GM21529 (cell line): Measurements from ENCODE around the gene PVR.
A peak's percentile ranks its signal among the peaks of the same experiment; 100 is the strongest.

ENCODE experiments used
- ATAC-seq: cut with Tn5 transposase; IDR thresholded peaks from one replicate; pipeline ENCODE4 v1.9.1; 2021; ENCODE audit not compliant: unreplicated experiment

PVR gene

DNA sequence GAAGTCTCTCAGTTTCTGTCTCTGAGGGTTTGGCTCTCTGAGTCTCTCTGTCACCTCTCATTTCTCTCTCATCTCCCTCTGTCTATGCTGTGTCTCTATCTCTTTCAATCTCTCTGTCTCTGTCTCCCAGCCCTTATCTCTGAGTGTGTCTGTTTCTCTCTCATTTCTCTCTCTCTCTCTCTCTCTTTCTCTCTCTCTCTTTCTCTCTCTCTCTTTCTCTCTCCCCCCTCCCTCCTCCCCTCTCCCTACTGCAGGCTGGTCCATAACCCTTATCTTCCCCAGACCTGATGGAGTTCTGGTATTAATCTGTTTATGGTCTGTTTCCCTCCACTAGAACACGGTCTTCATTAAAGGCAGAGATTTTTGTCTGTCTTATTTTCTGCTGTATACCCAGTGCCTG lies 1.3 kb upstream of the PVR start:
- no peak for ATAC-seq

- ATAC-seq = no peak
Observed at GRCh38 chr19:44644402-44645016, 799 bp downstream of the PVR start.

DNA sequence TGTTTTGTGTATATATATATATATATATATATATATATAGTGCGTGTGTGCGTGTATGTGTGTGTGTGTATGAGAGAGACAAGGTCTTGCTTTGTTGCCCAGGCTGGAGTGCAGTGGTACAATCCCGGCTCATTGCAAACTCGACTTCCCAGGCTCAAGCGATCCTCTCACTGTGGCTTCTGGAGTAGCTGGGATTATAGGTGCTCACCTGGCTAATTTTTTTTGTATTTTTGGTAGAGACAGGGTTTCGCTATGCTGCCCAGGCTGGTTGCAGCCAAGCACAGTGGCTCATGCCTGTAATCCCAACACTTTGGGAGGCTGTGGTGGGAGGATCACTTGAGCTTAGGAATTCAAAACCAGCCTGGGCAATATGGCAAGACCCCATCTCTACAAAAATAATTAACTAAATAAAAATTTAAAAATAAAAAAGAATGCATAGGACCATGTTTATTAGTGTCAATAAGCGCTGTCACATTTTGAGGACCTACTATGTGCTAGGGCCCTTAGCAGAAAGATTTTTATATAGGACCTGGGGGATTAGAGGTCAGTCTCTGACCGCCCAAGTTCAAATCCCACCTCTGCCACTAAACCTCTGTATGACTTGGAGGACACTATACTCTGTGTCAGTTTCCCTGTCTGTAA lies 1.8 kb downstream of the PVR start:
- no peak for ATAC-seq

DNA sequence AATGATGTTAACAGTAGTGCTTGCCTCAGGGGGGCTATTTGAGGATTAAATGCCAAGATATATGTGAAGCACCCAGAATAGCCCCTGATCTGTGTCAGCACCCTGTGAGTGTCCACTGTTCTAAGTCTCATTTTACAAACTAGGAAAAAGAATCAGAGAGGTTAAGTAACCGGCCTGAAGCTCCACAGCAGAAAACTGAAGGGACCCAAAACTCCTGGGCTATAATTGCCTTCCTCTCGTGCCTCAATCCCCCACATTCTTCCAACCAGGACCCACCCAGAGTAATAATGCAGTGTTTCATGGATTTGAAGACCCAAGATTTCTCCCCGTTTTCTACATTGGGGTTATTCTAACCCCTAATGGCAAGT lies 2.3 kb downstream of the PVR start:
- no peak for ATAC-seq

DNA sequence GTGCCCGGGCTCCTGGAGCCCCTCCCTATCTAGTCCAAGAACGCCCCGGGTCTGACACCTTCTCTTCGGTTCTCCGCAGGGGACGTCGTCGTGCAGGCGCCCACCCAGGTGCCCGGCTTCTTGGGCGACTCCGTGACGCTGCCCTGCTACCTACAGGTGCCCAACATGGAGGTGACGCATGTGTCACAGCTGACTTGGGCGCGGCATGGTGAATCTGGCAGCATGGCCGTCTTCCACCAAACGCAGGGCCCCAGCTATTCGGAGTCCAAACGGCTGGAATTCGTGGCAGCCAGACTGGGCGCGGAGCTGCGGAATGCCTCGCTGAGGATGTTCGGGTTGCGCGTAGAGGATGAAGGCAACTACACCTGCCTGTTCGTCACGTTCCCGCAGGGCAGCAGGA lies 3.4 kb downstream of the PVR start:
- ATAC-seq = no peak

DNA sequence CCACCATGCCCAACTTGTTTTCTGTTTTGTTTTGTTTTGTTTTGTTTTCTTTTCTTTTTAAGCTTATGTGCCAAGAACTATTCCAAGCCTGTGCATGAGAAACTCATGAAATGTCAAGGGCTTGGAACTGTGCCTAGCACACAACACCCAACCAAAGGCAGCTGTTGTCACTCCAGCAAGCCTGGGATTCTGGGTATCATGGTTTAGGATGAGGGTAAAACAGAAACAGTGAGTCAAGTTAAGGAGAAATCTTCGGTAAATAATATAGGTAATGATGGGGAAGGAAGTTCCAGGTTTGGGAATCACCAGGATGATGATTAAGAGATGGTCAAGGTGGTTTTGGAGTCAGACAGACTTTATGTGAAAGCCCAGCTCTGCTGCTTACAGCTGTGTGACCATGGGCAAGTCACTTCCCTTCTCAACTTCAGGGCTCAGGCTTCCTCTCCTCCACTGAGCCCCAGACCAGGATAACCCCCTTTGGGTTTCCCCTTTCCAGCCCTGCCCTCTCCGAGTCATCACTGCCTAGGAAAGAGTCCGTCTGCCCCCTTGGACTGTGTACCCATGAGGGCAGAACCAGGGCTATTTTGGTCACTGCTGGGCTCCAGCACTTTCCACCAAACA lies 5.0 kb downstream of the PVR start:
- ATAC-seq = no peak

DNA sequence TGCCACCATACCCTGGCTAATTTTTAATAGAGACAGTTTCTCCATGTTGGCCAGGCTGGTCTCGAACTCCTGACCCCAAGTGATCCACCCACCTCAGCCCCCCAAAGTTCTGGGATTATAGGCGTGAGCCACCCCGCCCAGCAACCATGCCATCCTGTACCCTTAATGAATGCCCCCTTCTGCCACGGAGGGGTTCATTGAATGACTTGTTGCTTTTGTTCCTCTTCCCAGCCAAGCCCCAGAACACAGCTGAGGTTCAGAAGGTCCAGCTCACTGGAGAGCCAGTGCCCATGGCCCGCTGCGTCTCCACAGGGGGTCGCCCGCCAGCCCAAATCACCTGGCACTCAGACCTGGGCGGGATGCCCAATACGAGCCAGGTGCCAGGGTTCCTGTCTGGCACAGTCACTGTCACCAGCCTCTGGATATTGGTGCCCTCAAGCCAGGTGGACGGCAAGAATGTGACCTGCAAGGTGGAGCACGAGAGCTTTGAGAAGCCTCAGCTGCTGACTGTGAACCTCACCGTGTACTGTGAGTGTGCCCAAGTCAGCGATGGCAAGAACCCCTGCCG lies 6.0 kb downstream of the PVR start:
- no peak for ATAC-seq

DNA sequence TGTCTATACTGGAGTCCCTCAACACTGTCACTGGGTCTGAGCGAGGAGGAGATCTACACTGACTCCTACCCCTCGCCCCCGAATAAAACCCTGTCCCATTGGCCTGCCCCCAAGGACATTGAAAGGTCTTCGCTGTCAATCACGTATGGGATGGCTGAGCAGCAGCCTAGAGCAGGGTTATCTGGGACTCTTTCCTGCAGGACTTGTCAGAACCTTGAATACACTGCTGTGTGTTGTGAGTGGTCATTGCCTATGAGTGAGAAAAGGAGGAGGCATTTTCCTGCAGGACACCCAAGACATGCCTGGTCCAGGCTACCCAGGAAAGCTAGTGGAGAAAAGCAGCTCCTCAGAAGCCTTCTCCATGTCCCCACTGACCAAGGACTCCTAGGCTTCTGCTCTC lies 9.6 kb downstream of the PVR start:
- no peak for ATAC-seq

- ATAC-seq = peak; percentile 84
Observed at GRCh38 chr19:44653977-44654774, 10.5 kb downstream of the PVR start.

GRCh38 chr19:44657211-44657921 lies 13.7 kb downstream of the PVR start:
- no peak for ATAC-seq

DNA sequence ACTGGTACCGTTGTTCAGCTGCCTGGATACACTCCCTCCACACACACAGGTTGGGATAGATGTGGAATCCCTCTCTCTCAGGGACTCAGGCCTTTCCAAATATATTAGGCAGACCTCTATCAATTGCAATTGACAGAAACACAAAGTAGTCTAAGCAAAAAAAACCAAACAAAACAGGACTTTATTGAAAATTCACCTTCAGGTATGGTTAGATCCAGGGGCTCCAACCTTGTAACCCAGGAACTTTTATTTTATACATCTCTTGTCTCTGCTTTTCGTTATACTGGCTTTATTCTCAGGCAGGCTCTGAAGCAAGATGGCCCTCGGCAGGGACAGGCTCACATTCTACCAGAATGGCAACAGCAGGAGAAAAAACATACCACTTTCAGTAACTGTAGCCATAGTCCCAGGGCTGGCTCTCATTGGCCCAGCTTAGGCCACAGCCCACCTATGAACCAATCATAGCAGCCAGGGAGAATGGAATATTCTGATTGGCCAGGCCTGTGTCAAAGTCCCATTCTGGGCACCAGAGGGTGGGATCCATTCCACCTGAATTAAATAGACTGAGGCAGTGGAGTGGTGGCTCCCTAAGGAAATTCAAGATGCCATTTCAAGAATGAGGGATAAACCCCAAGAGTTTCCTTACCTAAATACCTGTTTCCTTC lies 14.5 kb downstream of the PVR start:
- ATAC-seq = no peak

DNA sequence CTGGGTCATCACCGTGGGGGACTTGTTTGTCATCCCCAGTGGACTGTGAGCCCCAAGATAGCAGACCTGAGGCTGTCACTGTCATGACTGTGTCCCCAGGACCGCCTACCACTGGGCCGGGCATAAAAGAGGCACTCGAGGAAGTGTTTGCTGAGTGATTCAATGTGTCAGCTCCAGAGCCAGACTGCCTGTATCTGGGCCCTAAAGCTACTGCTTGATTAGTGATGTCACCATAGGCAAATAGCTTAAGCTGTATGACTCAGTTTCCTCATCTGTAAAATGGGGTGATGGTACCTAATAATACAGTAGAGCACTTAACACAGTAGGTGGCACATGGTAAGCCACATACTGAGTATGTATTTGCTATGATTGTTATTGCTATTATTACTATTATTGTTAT lies 16.4 kb downstream of the PVR start:
- ATAC-seq = no peak

GRCh38 chr19:44661205-44661604 lies 17.5 kb downstream of the PVR start:
- ATAC-seq = no peak

DNA sequence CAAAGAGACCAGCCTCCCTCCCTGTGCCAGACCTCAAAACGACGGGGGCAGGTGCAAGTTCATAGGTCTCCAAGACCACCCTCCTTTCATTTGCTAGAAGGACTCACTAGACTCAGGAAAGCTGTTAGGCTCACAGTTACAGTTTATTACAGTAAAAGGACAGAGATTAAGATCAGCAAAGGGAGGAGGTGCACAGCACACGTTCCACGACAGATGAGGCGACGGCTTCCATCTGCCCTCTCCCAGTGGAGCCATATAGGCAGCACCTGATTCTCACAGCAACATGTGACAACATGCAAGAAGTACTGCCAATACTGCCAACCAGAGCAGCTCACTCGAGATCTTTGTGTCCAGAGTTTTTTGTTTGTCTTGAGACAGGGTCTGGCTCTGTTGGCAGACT lies 18.2 kb downstream of the PVR start:
- no peak for ATAC-seq

- no peak for ATAC-seq
Observed at GRCh38 chr19:44662691-44663385, 19.1 kb downstream of the PVR start.

- ATAC-seq = no peak
Observed at GRCh38 chr19:44663996-44664395, 20.3 kb downstream of the PVR start.

DNA sequence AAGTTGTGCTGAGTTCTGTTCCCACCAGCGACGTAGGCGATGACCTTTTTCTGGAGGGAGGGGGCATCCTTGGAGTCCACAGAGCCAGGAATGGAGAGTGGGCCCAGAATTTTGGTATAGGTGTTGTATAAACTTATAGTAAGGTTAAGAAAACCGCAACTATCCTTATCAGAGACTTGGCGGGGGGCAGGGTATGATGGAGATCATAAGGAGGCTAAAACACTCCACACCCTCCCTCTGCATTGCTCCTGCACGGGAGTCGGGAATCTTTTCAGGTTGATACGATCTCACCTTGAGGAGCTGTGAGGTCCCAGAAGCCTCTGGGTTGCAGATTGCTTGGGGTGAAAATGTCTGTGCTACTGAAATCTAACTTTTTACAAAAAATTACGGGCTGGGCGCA lies 21.3 kb downstream of the PVR start:
- ATAC-seq = no peak

GRCh38 chr19:44666852-44667556 lies 23.3 kb downstream of the PVR start:
- ATAC-seq = no peak
